ENCODE data around the gene COL4A2.

Gene COL4A2

DNA sequence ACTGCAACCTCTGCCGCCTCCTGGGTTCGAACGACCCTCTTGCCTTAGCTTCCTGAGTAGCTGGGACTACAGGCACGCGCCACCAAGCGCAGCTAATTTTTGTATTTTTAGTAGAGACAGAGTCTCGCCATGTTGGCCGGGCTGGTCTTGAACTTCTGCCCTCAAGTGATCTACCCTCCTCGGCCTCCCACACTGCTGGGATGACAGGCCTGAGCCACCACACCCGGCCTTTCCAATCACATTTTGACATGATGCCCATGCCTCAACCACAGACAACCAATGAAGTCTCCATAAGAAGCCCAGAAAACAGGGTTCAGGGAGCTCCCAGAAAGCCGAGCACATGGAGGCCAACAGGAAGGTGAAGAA lies 242.7 kb downstream of the COL4A2 start:
- DNase-seq: no peak

DNA sequence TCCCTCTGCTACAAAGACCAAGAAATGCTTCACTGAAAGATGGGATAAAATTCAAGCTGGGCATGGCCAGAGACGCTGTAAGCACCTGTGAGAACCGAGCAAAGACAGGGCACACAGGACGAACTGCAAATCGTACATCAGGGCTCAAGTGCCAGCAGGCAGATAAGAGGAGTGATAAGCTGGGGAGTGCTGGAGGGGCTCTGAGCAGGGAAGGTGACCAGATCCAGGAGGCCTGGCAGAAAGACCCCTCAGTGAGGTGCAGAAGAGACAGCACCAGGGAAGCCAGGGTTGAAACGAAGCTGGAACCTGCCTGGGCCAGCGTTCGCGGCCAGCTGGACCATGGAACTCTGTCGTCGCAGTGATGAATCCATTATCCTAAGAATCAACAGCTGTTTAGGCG lies 244.2 kb downstream of the COL4A2 start:
- DNase-seq: no peak

DNA sequence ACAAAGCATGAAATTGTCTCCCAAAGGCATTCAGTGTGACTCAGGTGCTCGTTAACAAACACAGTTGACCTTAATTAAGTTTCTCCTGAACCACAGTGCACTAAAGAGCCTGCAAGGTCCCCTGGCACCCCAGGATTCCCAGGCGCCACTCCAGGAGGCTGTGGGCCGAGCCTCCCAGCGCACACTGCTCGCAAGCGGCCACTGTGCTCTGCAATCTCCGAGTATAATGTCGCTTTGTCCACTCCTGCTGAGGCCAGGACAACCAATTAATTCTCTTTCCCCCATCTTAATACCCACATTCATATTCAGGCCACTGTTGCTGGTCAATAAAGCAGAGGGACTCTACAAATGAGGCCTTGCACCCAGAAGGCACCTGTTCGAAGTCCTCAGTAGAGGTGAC lies 245.7 kb downstream of the COL4A2 start:
- DNase-seq: no peak

- no peak for DNase-seq
Observed at GRCh38 chr13:110553417-110553816, 246.3 kb downstream of the COL4A2 start.

DNA sequence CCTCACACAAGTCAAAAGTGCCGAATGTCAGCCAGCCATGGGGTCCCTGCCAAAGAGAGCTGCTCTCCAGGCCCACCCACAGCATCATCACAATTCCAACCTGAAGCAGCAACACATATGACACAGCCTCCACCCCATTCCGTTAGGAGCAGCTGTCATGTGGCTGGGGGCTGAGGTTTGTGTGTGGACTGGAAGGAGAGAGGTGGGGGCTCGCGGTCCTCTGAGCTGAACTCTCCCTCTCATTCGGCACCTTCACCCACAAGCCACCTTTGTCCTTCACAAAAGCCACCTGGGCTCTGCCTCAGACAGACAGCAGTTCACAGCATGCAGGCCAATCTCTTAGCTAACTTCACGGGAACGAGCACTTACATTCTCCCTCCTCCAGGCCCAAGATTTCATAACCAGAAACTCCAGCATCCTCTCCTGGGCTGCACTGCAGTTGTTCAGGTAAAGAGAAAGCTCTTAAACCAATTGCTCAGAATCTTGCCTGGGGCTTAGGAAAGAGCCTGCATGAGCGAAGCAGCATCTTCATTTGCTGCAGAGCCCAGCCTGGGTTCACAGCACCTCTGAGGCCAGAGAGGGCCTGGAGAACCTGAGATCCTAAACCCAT lies 247.2 kb downstream of the COL4A2 start:
- no peak for DNase-seq

DNA sequence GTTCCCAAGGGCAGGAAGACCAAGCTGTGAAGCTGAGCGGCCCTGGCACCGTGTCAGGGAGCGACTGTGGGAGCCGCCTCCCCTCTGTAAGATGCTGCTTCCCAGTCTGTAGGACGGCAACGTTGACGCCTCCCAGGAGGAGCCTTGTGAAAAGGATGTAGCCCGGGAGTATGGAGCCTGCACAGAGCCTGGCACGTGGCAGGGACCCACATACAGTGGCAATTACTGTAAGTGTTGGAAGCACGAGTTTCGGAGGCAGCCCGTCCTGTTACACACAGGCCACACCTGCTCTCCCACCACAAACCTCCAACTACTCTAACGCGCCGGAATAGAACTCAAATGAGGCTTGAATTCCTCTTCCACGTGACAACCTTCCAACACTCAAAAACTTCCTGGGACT lies 247.9 kb downstream of the COL4A2 start:
- no peak for DNase-seq

DNA sequence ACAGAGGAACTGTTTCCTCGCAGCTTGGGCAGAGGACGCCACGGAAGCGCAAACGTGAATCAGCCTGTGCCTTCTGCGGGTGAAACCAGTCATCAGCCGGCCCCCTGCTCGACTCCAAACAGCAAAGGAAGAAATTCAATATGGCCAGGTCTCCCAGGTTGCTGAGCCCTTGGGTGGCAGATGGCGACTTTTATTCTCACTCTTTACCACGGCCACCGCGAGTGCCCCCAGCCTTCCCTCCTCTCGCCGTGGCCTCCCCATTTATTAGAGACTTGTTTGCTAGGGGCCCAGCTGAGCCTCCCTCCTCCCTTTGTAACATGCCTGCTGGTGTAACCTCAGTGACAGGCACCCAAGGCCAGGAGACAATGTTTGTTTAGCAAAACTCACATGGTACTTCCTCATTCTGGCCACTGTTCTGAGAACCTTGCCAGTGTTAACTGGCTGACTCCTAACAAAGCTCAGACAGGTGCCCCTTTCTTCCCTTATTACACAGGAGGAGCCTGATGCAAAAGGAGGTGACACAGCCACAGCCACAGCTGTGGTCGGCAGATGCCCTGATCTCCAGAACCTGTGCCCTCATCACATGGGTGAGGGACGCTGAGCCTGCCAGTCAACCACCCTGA lies 248.6 kb downstream of the COL4A2 start:
- DNase-seq: no peak

GRCh38 chr13:110556224-110556606 lies 249.1 kb downstream of the COL4A2 start:
- DNase-seq: no peak

DNA sequence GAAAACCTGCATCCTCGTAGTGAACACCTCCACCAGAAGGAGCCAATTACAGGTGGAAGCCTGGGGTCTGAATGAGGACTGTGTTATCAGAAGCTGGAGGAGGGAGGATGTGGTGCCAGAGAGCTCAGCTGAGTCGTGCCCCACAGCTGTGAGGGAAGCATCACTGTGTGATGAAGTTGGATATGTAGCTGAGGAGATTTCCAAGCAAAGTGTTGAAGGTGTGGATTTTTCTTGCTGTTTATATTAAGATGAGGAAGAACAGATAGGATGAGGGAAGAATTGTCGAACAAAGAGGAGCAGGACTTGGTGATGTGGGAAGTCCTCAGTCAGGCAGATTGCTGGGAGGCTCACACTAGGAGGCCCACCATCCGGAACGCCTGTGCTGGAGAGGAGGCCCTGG lies 250.0 kb downstream of the COL4A2 start:
- DNase-seq: no peak

- no peak for DNase-seq
Observed at GRCh38 chr13:110557610-110558305, 250.7 kb downstream of the COL4A2 start.

DNA sequence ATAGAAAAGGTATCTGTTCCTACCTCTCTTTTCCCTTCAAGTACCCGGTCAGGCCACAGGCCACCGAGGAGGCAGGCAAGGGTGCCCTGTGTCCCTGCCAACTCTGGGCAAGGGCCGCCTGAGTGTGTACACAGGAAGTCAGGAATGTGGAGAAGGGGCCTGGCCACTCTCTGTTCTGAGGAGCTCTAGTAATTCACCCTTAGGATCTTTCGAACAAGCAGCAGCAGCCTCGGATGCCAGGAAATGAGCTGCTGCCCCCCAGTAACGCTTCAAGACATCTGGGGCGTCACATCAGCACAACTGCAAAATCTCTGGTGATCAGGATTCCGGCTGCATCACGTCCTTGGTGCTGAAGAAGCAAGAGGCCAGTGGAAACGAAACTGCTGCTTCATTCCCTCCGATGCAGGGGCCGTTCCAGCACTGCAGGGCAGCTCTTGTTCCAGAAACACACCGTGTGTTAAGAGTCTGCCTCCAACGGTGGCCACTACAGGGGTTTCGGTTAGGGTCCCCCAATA lies 252.4 kb downstream of the COL4A2 start:
- DNase-seq: no peak

GRCh38 chr13:110559986-110560385 lies 252.9 kb downstream of the COL4A2 start:
- no peak for DNase-seq

GRCh38 chr13:110560601-110561343 lies 253.7 kb downstream of the COL4A2 start:
- no peak for DNase-seq

DNA sequence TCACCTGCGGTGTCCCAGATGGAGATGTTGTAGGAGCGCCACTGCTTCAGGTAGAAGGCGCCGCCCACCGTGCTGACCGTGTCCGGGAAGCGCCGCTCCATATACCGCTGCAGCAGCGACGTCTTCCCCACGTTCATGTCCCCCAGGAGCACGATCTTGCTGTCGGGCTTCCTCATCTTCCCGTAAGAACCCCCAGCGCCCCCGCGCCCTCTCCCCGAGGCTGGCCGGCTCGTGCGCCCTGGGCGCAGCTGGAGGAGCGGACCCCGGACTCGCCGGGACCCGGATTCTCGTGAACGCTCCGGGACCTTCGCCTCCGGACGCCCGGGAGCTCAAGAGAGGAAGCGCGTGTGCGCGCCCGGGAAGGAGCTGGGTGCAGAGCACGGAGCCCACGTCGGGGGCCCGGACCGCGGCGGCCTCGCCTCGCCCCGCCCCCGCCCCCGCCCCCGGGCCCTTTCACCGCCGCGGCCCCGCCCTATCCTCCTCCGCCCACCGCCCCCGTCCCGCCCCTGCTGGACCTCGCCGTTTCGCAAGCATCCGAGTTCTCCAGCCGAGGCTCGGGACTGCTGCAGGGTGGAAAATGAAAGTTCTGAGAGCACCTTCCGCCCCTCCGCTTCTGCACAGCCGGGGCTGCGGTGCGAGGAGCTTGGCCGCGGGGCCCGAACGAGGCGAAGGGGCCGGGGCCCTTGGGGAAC lies 254.4 kb downstream of the COL4A2 start, which contains the start of gene RAB20:
Gene RAB20 (minus strand): TSS at position 379 of the 692 bp plus-strand sequence. CDS start 203 bp downstream, at position 176.
- no peak for DNase-seq

DNA sequence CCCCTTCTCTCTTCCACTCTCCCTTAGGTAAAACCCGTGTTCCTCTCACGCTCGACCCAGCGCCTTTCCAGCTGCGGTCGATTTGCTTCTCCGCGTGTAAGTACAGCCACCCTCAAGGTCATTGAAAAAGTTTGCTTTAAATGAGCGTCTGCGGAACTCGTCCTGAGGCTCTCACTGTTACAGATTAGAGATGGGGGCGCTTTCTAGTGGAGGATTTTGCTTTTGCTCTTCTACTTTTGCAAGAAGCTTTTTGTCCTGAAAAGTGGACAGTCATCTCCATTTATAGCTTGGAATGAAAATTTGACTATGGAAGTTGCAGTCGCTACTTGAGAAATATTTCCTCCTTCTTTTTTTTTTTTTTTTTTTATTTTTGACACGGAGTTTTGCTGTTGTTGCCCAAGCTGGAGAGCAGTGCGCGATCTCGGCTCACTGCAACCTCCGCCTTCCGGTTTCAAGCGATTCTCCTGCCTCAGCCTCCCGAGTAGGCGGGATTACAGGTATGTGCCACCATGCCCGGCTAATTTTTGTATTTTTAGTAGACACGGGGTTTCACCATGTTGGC lies 255.0 kb downstream of the COL4A2 start:
- no peak for DNase-seq
